HG02970 (cell line): ENCODE measurements around the gene MATN3.
"Not testable (repeated sequence)": the region's sequence is repeated elsewhere in the genome, so short reads cannot be mapped to it uniquely, and the experiment has no call there.

Source experiments
- ATAC-seq: cut with Tn5 transposase; IDR thresholded peaks from one replicate; pipeline ENCODE4 v1.9.1; 2021; ENCODE audit warnings: mild to moderate bottlenecking, moderate library complexity, moderate number of reproducible peaks; ENCODE audit not compliant: unreplicated experiment, low FRiP score

Gene MATN3, protein sequence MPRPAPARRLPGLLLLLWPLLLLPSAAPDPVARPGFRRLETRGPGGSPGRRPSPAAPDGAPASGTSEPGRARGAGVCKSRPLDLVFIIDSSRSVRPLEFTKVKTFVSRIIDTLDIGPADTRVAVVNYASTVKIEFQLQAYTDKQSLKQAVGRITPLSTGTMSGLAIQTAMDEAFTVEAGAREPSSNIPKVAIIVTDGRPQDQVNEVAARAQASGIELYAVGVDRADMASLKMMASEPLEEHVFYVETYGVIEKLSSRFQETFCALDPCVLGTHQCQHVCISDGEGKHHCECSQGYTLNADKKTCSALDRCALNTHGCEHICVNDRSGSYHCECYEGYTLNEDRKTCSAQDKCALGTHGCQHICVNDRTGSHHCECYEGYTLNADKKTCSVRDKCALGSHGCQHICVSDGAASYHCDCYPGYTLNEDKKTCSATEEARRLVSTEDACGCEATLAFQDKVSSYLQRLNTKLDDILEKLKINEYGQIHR

GRCh38 chr2:20012282-20013125, at the start of gene MATN3:
Gene MATN3 (minus strand): TSS chr2:20012668. CDS start chr2:20012631, 37 bp downstream.
- ATAC-seq = no peak

DNA sequence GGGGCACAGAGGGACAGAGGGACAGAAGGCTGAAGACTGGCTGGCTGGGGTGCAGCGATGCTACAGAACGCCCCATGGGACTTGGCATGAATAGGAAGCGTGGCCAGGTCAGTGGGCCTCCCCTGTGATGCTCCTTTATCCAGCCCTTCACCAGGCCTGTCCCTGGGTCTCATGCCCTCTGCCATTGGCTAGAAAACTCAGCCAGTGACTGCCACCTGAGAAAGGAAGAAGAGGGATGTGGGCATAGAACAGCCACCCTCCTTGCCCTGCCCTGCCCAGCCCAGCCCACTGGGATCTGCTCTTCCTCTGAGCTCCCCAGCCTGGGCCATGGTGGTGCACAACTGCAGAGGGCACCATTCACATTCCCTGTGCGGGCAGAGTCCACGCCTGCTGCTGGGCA, 49.5 kb upstream of the MATN3 start:
- no peak for ATAC-seq

- ATAC-seq = no peak
These were observed 49.0 kb upstream of the MATN3 start for GRCh38 chr2:20061476-20061875.

DNA sequence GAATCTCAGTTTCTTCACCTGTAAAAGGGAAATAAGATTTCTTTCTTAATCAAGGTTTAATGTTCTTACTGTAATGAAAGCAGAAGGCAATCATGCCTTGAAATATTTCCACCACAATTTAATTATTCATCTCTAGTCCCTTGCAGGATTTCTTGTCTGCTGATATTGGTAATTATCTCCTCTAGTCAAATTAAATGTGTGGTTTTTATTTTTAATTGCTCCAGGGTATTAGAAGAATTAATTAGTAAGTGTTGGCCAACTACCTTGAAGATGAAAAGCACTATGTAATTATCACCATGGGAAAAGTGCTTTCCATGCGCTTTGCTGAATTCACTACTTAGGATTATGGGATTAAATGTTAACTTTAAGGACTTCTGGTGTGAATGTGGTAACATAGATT, 47.6 kb upstream of the MATN3 start:
- ATAC-seq = no peak

DNA sequence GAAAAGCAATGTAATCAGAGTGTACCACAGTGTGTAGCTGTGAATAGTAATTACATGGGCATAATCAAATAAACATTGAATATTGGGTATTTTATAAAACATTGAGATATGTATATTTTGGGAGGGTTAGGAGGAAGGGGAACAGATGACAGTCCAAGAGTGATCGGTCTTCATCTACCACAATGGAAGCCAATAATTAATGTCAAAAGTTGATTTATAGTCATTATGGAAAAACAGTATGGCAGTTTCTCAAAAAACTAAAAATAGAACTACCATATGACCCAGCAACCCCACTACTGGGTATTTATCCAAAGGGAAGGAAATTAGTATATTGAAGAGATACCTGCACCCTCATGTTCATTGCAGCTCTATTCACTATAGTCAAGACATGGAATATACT, 44.8 kb upstream of the MATN3 start:
- no peak for ATAC-seq

DNA sequence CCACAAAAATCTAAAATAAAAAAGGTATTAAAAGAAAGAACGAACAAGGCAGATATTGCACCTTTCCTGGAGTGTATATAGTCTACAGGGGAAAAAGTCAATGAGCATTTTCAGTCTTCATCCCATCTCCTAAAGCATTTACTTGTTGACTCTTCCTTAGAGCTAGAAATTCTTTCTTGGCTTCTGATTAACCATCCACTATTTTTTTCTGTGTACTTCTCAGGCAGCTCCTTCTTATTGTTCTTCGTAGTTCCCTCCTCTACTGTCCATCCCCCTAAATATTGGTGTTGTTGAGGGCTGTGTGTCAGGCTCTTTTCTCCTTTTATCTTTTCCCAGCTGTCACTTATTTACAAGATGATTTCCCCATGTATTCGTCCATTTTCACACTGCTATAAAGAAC, 42.5 kb upstream of the MATN3 start:
- no peak for ATAC-seq

DNA sequence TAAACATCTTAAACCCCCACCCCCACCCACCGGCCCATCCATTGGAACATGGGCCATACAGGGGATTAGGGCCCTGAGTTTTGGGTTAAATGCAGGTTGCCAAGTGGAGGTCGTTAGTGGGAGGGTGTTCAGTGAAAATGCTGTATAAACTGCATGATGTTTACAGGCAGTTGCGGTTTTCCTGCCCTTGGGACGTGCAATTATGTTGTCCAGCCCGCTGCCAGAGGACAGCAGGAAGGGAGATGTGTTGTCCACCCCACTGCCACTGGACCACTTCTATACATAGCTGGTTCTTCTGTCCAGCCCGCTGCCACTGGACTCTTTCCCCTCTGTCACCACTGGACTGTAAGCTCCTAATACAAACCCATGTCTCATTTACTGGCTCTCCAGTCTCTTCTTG, 41.7 kb upstream of the MATN3 start:
- no peak for ATAC-seq

GRCh38 chr2:20052861-20053281, 40.4 kb upstream of the MATN3 start:
- no peak for ATAC-seq

DNA sequence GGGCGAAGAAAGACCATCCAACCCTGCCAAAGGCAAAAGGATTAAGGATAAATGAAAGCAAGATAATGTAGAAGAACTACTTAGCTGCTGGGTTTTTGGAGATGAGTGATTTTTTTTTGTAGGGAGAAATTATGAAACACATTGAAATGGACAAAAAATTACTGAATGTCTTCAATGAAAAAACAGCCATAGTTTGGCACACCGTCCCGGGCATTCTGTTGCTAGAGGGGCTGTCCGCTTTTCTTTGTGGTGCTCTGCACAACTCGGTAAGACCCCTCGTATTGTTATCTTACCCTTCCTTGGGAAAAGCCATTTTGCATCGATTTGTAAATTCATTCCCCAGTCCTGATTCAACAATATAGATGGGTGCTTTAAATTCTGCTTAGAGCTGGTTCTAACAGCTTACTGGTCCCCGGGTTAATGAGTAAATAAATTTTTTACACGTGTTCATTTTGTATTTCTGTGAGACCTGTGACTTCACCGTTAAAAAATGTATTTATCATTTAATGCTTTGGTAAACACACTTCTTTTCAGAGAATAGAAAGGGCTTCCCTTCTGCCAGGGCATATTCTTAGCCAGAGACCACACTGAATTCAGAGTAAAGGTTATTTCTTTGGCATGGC, 39.9 kb upstream of the MATN3 start:
- no peak for ATAC-seq

DNA sequence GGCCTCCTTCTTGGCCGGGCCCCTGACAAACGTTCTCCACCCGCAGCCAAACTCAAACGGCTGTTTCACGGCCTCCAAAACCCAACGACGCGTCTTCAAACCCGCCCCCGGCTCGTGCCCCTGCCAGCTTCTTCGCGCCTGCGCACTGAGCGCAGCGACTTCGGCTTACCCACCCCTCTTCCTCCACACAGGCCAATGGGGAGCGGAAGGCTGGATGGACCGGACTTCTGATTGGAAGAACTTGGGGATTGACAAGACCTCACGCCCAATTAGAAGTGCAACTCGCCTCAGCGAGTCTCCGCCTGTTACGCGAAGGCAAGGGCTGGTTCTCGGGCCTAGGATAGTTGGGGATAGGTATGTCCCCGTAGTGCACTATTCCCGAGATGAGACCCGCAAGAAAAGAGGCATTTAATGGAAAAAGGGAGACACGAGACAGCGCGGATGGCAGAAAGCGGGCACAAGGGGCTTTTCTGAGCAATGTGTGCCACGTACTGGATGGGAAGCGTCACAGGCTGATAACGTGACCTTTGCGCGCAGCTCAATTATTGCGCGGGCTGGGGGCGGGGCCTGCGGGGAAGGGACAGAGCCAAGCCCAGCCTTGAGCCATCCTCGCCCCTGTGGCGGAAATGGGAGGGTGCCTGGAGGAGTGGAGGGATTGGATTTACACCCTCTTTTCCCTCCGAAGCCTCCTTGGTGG, 39.2 kb upstream of the MATN3 start, which contains the start of gene LAPTM4A:
TSS of gene LAPTM4A (minus strand) at position 97 of the 697 bp plus-strand sequence. CDS start 108 bp downstream, outside the sequence.
- ATAC-seq = peak; percentile 97

DNA sequence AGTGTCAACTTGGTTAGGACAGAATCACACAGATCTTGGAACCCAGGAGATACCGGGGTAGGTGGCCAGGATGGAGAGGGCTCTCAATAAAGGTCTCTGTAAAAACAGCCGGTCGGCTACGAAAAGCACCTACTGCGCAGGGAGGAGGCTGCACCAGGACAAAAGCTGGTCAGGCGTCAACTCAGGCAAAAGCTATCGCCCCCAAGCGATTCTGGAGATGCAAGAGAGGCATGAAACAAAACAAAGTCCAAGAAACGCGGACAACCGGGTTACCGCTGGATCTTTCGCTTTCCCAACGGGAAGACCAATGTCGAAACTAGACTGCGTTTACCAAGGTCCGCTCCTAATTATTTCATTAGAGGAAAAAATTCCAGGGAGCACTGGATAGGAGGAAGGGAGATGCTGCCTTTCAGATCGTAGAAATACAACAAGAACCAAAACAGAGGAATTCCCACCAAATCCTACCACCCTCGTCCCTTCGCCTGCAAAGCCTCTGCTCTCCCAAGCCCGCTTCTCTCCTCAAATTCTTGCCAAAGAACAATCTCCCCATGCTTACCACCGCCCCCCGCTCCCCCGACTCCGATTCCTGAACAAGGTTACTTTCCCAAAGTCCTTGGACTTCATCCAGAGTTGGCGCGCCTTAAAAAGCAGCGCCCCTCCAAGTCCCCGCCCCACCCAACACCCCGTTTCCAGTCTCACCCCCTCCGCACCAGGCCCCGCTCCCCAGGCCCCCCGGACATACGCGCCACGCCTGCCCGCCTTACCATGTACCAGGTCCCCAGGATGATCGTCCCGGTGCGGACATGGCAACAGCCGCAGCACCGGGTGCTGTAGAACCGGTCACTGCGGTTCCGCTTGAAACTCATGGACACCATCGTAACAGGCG, 38.4 kb upstream of the MATN3 start:
- no peak for ATAC-seq

- no peak for ATAC-seq
These were observed 37.7 kb upstream of the MATN3 start for GRCh38 chr2:20050104-20050645.

DNA sequence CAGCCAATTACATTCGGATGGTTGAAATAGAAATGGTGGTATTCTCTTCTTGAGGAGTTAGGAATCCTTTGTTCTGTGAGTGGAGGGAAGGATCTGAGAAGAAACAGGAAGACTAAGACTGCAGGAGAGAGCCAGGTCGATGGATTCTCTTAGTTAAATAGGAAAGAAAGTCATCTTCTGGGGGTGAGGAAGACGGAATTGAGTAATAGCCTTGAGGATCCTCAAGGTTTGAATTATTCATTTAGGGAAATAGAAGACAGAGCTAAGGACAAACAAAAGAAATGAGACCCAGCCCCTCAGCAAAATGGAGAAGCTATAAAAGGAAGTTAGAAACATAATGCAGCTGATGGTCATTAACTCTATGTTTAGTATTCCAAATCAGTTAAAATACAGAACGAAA, 37.2 kb upstream of the MATN3 start:
- ATAC-seq = no peak

- no peak for ATAC-seq
These were observed 36.3 kb upstream of the MATN3 start for GRCh38 chr2:20048488-20049448.

DNA sequence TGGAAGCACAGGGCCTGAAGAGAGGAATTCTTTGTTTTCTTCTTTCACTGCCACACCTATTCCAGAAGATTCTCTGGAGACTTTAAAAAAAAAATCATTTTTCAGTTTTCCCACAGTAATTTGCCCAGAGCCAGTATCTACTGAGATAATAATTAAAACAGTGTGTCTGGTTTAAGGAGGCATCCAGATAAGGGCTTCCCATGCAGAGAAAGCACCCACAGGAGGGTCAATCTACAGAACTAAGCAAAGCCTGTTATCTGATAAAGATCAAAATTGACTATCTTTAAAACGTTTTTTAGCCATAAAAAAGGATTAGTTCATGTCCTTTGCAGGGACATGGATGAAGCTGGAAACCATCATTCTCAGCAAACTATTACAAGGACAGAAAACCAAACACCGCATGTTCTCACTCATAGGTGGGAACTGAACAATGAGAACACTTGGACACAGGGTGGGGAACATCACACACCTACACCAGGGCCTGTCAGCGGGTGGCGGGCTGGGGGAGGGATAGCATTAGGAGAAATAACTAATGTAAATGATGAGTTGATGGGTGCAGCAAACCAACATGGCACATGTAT, 33.3 kb upstream of the MATN3 start:
- ATAC-seq = not testable (repeated sequence)

- no peak for ATAC-seq
These were observed 32.3 kb upstream of the MATN3 start for GRCh38 chr2:20044778-20045177.

GRCh38 chr2:20042531-20042930, 30.1 kb upstream of the MATN3 start:
- ATAC-seq = no peak
